Measurements from ENCODE around the gene CCDC51. TPM values are rescaled to one million over a fixed set of nuclear protein-coding genes. Genes with fewer than 3 reads are reported as not detected.

CCDC51 gene
- polyA plus RNA-seq, 4 donors: 11.1 to 22.6 (median 21.7) TPM

DNA sequence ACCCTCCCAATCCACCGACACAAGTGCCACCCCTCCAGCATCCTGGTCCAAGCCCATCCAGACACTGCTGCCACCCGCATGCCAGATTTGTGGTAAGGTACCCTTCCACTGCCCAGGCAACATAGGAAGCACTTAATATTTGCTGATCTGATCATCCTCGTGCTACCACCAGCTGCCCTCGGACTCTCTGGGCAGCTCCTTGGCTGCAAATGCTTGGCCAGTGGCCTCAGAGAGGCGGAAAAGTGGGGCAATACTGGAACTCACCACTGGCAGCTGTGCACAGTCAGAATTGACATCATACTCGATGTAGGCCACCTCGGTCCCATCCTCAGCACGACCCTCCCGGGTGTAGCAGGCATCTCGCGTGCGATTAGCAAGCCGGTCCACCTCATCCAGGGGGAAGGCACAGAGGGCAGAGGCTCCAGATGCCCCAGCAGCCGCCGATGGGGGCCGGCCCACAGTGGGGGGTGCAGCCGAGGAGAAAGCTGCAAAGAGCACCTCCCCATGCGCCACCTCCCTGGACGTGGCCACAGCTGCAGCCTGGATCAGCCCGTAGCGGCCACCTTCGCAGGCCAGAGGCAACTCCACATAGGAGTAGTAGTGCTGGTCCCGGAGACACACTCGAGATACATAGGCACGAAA is 16.6 kb downstream of the CCDC51 start:
- Histone ChIP-seq H3K36me3 (ENCODE audit: control insufficient read depth in 3 of 3, insufficient read depth in 2 of 3, low read depth in 1 of 3, low read length in 3 of 3) (peaks cover 2 to 80% (median 4%) of the 10 kb centered on the region in 3 donors), H3K4me3 (ENCODE audit: low read depth in 1 of 3, low read length in 3 of 3) (no peak overlapping the region), H3K9me3 (ENCODE audit: control insufficient read depth in 2 of 2, insufficient read depth in 1 of 2, low read depth in 1 of 2, low read length in 1 of 2) (no peaks in the 10 kb centered on the region), H3K27me3 (ENCODE audit: control insufficient read depth in 3 of 3, insufficient read depth in 3 of 3, low read length in 3 of 3) (no peaks in the 10 kb centered on the region), H3K4me1 (ENCODE audit: control insufficient read depth in 3 of 3, insufficient read depth in 2 of 3, low read depth in 1 of 3, low read length in 2 of 3) (peaks cover 0 to 37% (median 7%) of the 10 kb centered on the region in 3 donors), H3K27ac (ENCODE audit: low read depth in 1 of 3, low read length in 2 of 3) (no peak overlapping the region)
- no peak for FAIRE-seq
- DNase-seq: no peak
- 87 to 89% (median 88%) methylated on average over 24 to 25 of the region's 25 CpGs for WGBS, 3 donors

DNA sequence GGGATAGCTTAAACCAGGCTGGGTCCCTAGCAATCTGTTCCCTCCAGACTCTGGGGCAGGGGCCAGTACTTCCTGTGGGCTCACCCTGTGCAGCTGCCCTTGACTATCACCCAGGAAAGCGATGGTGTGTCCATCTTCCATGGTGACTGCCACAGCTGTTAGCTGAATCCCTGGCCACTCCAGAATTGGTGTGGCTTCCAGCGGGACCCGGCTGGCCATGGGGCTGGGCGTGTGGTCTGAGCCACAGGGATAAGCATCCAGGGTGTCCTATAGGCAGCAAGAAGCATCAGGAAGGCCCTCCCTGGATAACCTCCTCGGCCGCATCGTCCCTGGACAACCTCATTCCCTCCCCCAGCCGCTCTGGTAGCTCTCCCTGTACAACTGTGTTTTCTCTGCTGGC is 17.2 kb downstream of the CCDC51 start:
- no peak for DNase-seq
- peaks cover 2 to 87% (median 6%) of the 10 kb centered on the region in 3 donors for H3K36me3 ChIP-seq (ENCODE audit: control insufficient read depth in 3 of 3, insufficient read depth in 2 of 3, low read depth in 1 of 3, low read length in 3 of 3)

GRCh38 chr3:48422272-48422671 is 17.6 kb downstream of the CCDC51 start:
- H3K4me1 ChIP-seq (ENCODE audit: control insufficient read depth in 3 of 3, insufficient read depth in 2 of 3, low read depth in 1 of 3, low read length in 2 of 3): peaks cover 0 to 27% (median 7%) of the 10 kb centered on the region in 3 donors
- FAIRE-seq (no peak), DNase-seq (no peak)
- H3K27me3 ChIP-seq (ENCODE audit: control insufficient read depth in 3 of 3, insufficient read depth in 3 of 3, low read length in 3 of 3): no peaks in the 10 kb centered on the region
- no peak overlapping the region for H3K4me3 ChIP-seq (ENCODE audit: low read depth in 1 of 3, low read length in 3 of 3)
- H3K36me3 ChIP-seq (ENCODE audit: control insufficient read depth in 3 of 3, insufficient read depth in 2 of 3, low read depth in 1 of 3, low read length in 3 of 3): peaks cover 2 to 91% (median 6%) of the 10 kb centered on the region in 3 donors
- H3K27ac ChIP-seq (ENCODE audit: low read depth in 1 of 3, low read length in 2 of 3): no peak overlapping the region
- WGBS, 3 donors: 61 to 83% (median 72%) methylated on average over 3 of the region's 3 CpGs
- no peaks in the 10 kb centered on the region for H3K9me3 ChIP-seq (ENCODE audit: control insufficient read depth in 2 of 2, insufficient read depth in 1 of 2, low read depth in 1 of 2, low read length in 1 of 2)

More for the DNA sequence above, 17.2 kb downstream of the CCDC51 start:
- FAIRE-seq: no peak
- Histone ChIP-seq H3K4me1 (ENCODE audit: control insufficient read depth in 3 of 3, insufficient read depth in 2 of 3, low read depth in 1 of 3, low read length in 2 of 3) (peaks cover 0 to 32% (median 7%) of the 10 kb centered on the region in 3 donors), H3K27ac (ENCODE audit: low read depth in 1 of 3, low read length in 2 of 3) (no peak overlapping the region), H3K4me3 (ENCODE audit: low read depth in 1 of 3, low read length in 3 of 3) (no peak overlapping the region), H3K27me3 (ENCODE audit: control insufficient read depth in 3 of 3, insufficient read depth in 3 of 3, low read length in 3 of 3) (no peaks in the 10 kb centered on the region), H3K9me3 (ENCODE audit: control insufficient read depth in 2 of 2, insufficient read depth in 1 of 2, low read depth in 1 of 2, low read length in 1 of 2) (no peaks in the 10 kb centered on the region)
- WGBS, 3 donors: 85 to 96% (median 89%) methylated on average over 8 of the region's 8 CpGs

DNA sequence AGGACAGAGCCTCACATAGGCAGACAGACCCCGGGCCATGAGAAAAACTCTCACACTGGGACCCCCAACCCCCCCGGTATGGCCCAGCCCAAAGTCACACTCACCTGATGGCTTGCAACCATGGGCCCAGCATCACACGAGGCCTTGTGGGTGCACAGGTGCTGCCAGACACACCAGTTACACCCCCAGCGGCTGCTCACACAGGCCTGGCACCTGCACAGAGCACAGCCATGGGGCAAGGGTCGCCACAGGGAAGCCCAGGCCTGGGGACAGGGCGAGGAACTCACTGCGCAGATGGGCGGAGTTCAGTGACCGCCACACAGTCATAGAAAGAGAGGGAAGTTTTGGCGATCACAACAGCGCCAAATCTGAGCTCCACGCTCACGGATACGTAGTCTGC is 19.4 kb downstream of the CCDC51 start:
- no peak for DNase-seq
- H3K4me3 ChIP-seq (ENCODE audit: low read depth in 1 of 3, low read length in 3 of 3): no peak overlapping the region
- H3K27me3 ChIP-seq (ENCODE audit: control insufficient read depth in 3 of 3, insufficient read depth in 3 of 3, low read length in 3 of 3): no peaks in the 10 kb centered on the region
- H3K36me3 ChIP-seq (ENCODE audit: control insufficient read depth in 3 of 3, insufficient read depth in 2 of 3, low read depth in 1 of 3, low read length in 3 of 3): peaks cover 2 to 99% (median 6%) of the 10 kb centered on the region in 3 donors
- no peaks in the 10 kb centered on the region for H3K9me3 ChIP-seq (ENCODE audit: control insufficient read depth in 2 of 2, insufficient read depth in 1 of 2, low read depth in 1 of 2, low read length in 1 of 2)
- peaks cover 0 to 10% (median under 1%) of the 10 kb centered on the region in 3 donors for H3K4me1 ChIP-seq (ENCODE audit: control insufficient read depth in 3 of 3, insufficient read depth in 2 of 3, low read depth in 1 of 3, low read length in 2 of 3)
- FAIRE-seq: no peak
- WGBS, 3 donors: 78 to 85% (median 78%) methylated on average over 13 to 14 of the region's 14 CpGs
- H3K27ac ChIP-seq (ENCODE audit: low read depth in 1 of 3, low read length in 2 of 3): no peak overlapping the region

DNA sequence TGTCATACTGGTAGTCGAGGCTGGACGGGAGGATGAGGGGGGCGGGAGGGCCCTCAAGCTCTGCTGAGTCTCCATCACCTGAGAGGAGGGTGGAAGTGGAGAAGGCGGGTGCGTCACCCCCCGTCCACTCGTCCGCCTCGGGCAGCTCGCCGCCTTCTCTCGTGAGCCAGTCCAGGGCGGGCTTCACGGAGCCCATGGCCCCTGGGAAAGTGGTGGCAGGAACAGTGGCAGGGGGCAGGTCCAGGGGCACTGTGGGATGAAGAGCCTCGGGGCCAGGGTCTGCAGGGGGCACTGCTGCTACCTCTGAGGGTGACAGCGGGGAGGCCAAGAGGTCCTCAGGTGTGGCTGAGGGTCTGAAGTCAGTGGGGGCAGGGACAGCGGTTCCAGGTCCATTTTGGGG is 20.3 kb downstream of the CCDC51 start:
- DNase-seq: no peak
- Histone ChIP-seq H3K27me3 (ENCODE audit: control insufficient read depth in 3 of 3, insufficient read depth in 3 of 3, low read length in 3 of 3) (no peaks in the 10 kb centered on the region), H3K27ac (ENCODE audit: low read depth in 1 of 3, low read length in 2 of 3) (no peak overlapping the region), H3K4me1 (ENCODE audit: control insufficient read depth in 3 of 3, insufficient read depth in 2 of 3, low read depth in 1 of 3, low read length in 2 of 3) (peaks cover 0 to under 1% (median 0%) of the 10 kb centered on the region in 3 donors), H3K4me3 (ENCODE audit: low read depth in 1 of 3, low read length in 3 of 3) (no peak overlapping the region), H3K9me3 (ENCODE audit: control insufficient read depth in 2 of 2, insufficient read depth in 1 of 2, low read depth in 1 of 2, low read length in 1 of 2) (no peaks in the 10 kb centered on the region), H3K36me3 (ENCODE audit: control insufficient read depth in 3 of 3, insufficient read depth in 2 of 3, low read depth in 1 of 3, low read length in 3 of 3) (peaks cover 5 to 100% (median 8%) of the 10 kb centered on the region in 3 donors)
- no peak for FAIRE-seq
- 89 to 93% (median 91%) methylated on average over 17 of the region's 17 CpGs for WGBS, 3 donors

- Histone ChIP-seq H3K27me3 (ENCODE audit: control insufficient read depth in 3 of 3, insufficient read depth in 3 of 3, low read length in 3 of 3) (no peaks in the 10 kb centered on the region), H3K4me3 (ENCODE audit: low read depth in 1 of 3, low read length in 3 of 3) (no peak overlapping the region), H3K27ac (ENCODE audit: low read depth in 1 of 3, low read length in 2 of 3) (no peak overlapping the region), H3K36me3 (ENCODE audit: control insufficient read depth in 3 of 3, insufficient read depth in 2 of 3, low read depth in 1 of 3, low read length in 3 of 3) (peaks cover 5 to 100% (median 10%) of the 10 kb centered on the region in 3 donors), H3K9me3 (ENCODE audit: control insufficient read depth in 2 of 2, insufficient read depth in 1 of 2, low read depth in 1 of 2, low read length in 1 of 2) (no peaks in the 10 kb centered on the region), H3K4me1 (ENCODE audit: control insufficient read depth in 3 of 3, insufficient read depth in 2 of 3, low read depth in 1 of 3, low read length in 2 of 3) (no peaks in the 10 kb centered on the region)
- WGBS, 3 donors: 87 to 91% (median 88%) methylated on average over 9 of the region's 9 CpGs
- DNase-seq (no peak), FAIRE-seq (no peak)
Measured at GRCh38 chr3:48419149-48419548, 20.8 kb downstream of the CCDC51 start.

- Histone ChIP-seq H3K4me3 (ENCODE audit: low read depth in 1 of 3, low read length in 3 of 3) (no peak overlapping the region), H3K27me3 (ENCODE audit: control insufficient read depth in 3 of 3, insufficient read depth in 3 of 3, low read length in 3 of 3) (no peaks in the 10 kb centered on the region), H3K4me1 (ENCODE audit: control insufficient read depth in 3 of 3, insufficient read depth in 2 of 3, low read depth in 1 of 3, low read length in 2 of 3) (no peaks in the 10 kb centered on the region), H3K36me3 (ENCODE audit: control insufficient read depth in 3 of 3, insufficient read depth in 2 of 3, low read depth in 1 of 3, low read length in 3 of 3) (peaks cover 5 to 100% (median 10%) of the 10 kb centered on the region in 3 donors), H3K27ac (ENCODE audit: low read depth in 1 of 3, low read length in 2 of 3) (no peak overlapping the region), H3K9me3 (ENCODE audit: control insufficient read depth in 2 of 2, insufficient read depth in 1 of 2, low read depth in 1 of 2, low read length in 1 of 2) (no peaks in the 10 kb centered on the region)
- DNase-seq (no peak), FAIRE-seq (no peak)
- WGBS, 3 donors: 79 to 87% (median 79%) methylated on average over 9 of the region's 9 CpGs
Measured at GRCh38 chr3:48418651-48419050, 21.3 kb downstream of the CCDC51 start.

- Histone ChIP-seq H3K36me3 (ENCODE audit: control insufficient read depth in 3 of 3, insufficient read depth in 2 of 3, low read depth in 1 of 3, low read length in 3 of 3) (peaks cover 5 to 100% (median 10%) of the 10 kb centered on the region in 3 donors), H3K27ac (ENCODE audit: low read depth in 1 of 3, low read length in 2 of 3) (no peak overlapping the region), H3K27me3 (ENCODE audit: control insufficient read depth in 3 of 3, insufficient read depth in 3 of 3, low read length in 3 of 3) (no peaks in the 10 kb centered on the region), H3K4me1 (ENCODE audit: control insufficient read depth in 3 of 3, insufficient read depth in 2 of 3, low read depth in 1 of 3, low read length in 2 of 3) (no peaks in the 10 kb centered on the region), H3K4me3 (ENCODE audit: low read depth in 1 of 3, low read length in 3 of 3) (no peak overlapping the region), H3K9me3 (ENCODE audit: control insufficient read depth in 2 of 2, insufficient read depth in 1 of 2, low read depth in 1 of 2, low read length in 1 of 2) (no peaks in the 10 kb centered on the region)
- 91 to 92% (median 91%) methylated on average over 15 to 17 of the region's 17 CpGs for WGBS, 3 donors
- FAIRE-seq (no peak), DNase-seq (no peak)
Measured at GRCh38 chr3:48418140-48418539, 21.8 kb downstream of the CCDC51 start.
